Transverse colon (tissue), 4 donors: ENCODE measurements around the gene HOXC5. TPM values are rescaled to one million over a fixed set of nuclear protein-coding genes. Genes with fewer than 3 reads are reported as not detected.

ENCODE experiments used
- DNase-seq: peaks from one replicate; pipeline ENCODE4 v3.0.0-alpha.2; 2019
- H3K27ac ChIP-seq, 4 donors: fragments of 200-600 bp; sonication (generic); 2 replicates each; pipeline ENCODE4 v1.5.1; 2016 to 2018; ENCODE audit warnings: inconsistent platforms in 4 of 4
- H3K27me3 ChIP-seq: fragments of 200-600 bp; sonication (generic); 2 replicates; pipeline ENCODE4 v1.5.1; 2017; ENCODE audit warnings: inconsistent platforms
- H3K36me3 ChIP-seq, 4 donors: fragments of 200-600 bp; sonication (generic); 2 replicates each; pipeline ENCODE4 v1.5.1; 2017 to 2019; ENCODE audit warnings: inconsistent platforms in 4 of 4
- H3K4me1 ChIP-seq, 4 donors: fragments of 200-600 bp; sonication (generic); 2 replicates each; pipeline ENCODE4 v1.5.1; 2017 to 2020; ENCODE audit warnings: inconsistent platforms in 4 of 4
- H3K4me3 ChIP-seq, 4 donors: fragments of 200-600 bp; sonication (generic); 1 replicate in 1 of 4; 2 replicates in 3 of 4; pipeline versions ENCODE4 v1.5.1 to v1.6.1; 2017 to 2019; ENCODE audit warnings: inconsistent platforms in 4 of 4
- H3K9me3 ChIP-seq, 2 donors: fragments of 200-600 bp; sonication (generic); 2 replicates each; pipeline ENCODE4 v1.5.1; 2017 to 2019; ENCODE audit warnings: inconsistent platforms in 2 of 2
- EP300 ChIP-seq: sonication (generic); formaldehyde crosslinking; IDR thresholded peaks from one replicate; pipeline ENCODE4 v1.6.1; 2017; ENCODE audit warnings: antibody characterized with exemption, low read depth
- POLR2A ChIP-seq: fragments of 450-650 bp; IDR thresholded peaks from one replicate; pipeline ENCODE4 v1.6.1; 2016; ENCODE audit warnings: antibody characterized with exemption, mild to moderate bottlenecking, moderate library complexity
- POLR2AphosphoS5 ChIP-seq, 3 donors: sonication (generic); formaldehyde crosslinking; IDR thresholded peaks; one replicate each; pipeline ENCODE4 v1.6.1; 2016; ENCODE audit warnings: antibody characterized with exemption in 3 of 3
- WGBS, 2 donors: methylation state at CpG; one replicate each; pipeline ENCODE4 v1.1.5; 2018; ENCODE audit warnings: low coverage in 1 of 2; 5-methylcytosine and 5-hydroxymethylcytosine counted together
- in situ Hi-C, 4 donors: fragments of 200-750 bp; cut with MboI; loops; one replicate each; pipeline versions ENCODE4 v1.15.0 to v1.15.1; 2017; ENCODE audit warnings: low sequenced_read_pairs in 3 of 4, low pct_ligation_motif_present in 1 of 4, low pct_unique_long_range_greater_than_20kb in 1 of 4
- intact Hi-C: fragments of 100-400 bp; cut with DNase I; formaldehyde crosslinking; loops from one replicate; pipeline ENCODE4 v1.15.1; 2023; ENCODE audit warnings: low total_unique reads
- total RNA-seq, 4 donors: library from RNA; depleted of rRNA; stranded (reverse); fragments of >200 nt; gene quantifications; one replicate each; pipeline ENCODE4 v1.1.0, GENCODE V29; 2016
- TF ChIP-seq, protein P1 (sequence below), 5 experiments: fragments of 200-600 bp in 3 of 5; fragments of 450-650 bp in 2 of 5; sonication (generic) in 3 of 5; IDR thresholded peaks; 1 replicate in 2 of 5; 2 replicates in 3 of 5; pipeline ENCODE4 v1.5.1; 2016 to 2017; ENCODE audit warnings: antibody characterized with exemption in 5 of 5, inconsistent platforms in 3 of 5, mild to moderate bottlenecking in 2 of 5, moderate library complexity in 1 of 5

HOXC5 gene
- total RNA-seq, 4 donors from 2014 or later, result 0.27 to 0.60 TPM; not detected in 2

DNA sequence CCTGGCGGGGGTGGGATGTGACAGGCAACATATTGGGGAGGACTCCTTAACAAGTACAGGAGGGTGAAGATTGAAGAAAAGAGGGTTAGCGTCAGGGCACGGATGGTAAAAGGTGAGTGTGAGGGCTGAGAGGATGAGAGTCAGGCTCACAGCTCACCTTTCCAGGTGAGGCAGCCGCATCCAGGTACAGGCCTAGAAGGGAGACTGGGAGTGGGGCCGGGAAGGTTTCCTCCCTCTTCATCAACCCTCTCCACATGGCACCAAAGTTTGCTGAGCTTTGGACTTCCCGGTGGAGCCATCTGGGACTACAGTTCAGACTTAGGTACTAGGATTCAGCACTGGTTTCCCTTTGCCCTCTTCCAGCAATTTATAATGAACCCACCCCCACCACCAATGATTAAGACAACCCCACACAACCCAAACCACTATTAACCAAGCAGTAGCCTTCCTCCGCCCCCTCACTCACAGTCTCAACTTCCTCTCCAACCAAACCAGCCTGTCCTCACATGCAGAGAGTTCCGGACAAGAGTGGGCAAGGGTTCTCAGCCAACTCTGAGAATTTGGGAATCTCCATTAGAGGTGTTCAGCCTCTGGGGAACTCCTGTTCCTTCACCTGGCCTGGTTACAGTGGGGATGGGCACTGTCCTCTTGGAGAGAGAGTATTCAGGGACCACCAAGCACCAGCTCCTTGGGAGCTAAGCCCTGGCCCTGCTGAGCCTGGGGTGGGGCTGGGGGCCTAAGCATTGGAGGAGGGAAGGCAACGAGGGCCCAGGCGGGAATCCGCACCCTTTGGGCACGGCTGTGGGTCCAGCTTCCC, 18.4 kb downstream of the HOXC5 start:
- no peak for DNase-seq
- in situ Hi-C loops (no loop called here), intact Hi-C loops (no loop called here)
- Histone ChIP-seq H3K27me3 (peaks cover 100% of the 10 kb centered on the region), H3K4me3 (no peak overlapping the region), H3K36me3 (no peaks in the 10 kb centered on the region), H3K9me3 (no peaks in the 10 kb centered on the region), H3K27ac (no peak overlapping the region), H3K4me1 (peaks cover 0 to 44% (median 19%) of the 10 kb centered on the region in 4 donors)
- TF ChIP-seq, protein P1, sequence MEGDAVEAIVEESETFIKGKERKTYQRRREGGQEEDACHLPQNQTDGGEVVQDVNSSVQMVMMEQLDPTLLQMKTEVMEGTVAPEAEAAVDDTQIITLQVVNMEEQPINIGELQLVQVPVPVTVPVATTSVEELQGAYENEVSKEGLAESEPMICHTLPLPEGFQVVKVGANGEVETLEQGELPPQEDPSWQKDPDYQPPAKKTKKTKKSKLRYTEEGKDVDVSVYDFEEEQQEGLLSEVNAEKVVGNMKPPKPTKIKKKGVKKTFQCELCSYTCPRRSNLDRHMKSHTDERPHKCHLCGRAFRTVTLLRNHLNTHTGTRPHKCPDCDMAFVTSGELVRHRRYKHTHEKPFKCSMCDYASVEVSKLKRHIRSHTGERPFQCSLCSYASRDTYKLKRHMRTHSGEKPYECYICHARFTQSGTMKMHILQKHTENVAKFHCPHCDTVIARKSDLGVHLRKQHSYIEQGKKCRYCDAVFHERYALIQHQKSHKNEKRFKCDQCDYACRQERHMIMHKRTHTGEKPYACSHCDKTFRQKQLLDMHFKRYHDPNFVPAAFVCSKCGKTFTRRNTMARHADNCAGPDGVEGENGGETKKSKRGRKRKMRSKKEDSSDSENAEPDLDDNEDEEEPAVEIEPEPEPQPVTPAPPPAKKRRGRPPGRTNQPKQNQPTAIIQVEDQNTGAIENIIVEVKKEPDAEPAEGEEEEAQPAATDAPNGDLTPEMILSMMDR (IDR thresholded peaks at IDR 0.05), result no peak
- no peak for TF ChIP-seq POLR2A
- no peak for TF ChIP-seq EP300
- no peak for TF ChIP-seq POLR2AphosphoS5 (IDR thresholded peaks at IDR 0.05)
- 32 to 38% methylated on average over 5 to 12 of the region's 12 CpGs for WGBS, 2 donors

DNA sequence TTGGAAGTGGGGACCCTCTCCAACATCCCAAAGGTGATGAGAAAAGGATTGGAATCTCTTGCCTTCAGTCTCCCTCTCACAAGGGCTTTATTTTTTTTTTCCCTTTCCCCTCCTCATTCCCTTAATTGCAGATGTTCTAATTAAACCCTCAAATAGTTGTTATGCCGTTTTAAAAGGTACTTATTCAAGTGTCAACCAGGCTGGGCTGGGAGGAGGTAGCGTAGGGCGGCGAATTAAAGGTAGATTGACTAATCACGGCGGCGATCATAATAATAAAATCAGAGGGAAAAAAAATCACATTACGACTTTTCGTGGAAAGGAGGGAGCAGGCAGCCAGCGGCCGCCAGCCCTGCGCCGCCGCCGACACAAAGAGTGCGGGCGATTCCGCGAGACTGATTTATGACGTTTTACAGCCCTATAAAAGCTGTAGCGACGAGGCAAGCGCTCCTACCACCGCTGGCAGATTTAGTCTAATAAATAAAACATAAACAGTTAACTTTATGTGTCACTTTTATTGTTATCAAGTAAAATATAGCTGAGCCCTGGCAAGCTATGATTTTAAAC, 19.1 kb downstream of the HOXC5 start:
- Histone ChIP-seq H3K9me3 (no peaks in the 10 kb centered on the region), H3K36me3 (no peaks in the 10 kb centered on the region), H3K4me3 (no peak overlapping the region), H3K27me3 (peaks cover 100% of the 10 kb centered on the region), H3K27ac (peak overlapping the region in 1 of 4 donors; percentile 64), H3K4me1 (peaks cover 0 to 40% (median 19%) of the 10 kb centered on the region in 4 donors)
- intact Hi-C loops, result no loop called here
- 22 to 33% methylated on average over 24 of the region's 24 CpGs for WGBS, 2 donors
- in situ Hi-C loops, result no loop called here
- TF ChIP-seq EP300 (no peak), POLR2AphosphoS5 (IDR thresholded peaks at IDR 0.05) (peak in 2 of 3 donors; percentile 8 to 16)
- TF ChIP-seq, protein P1 (IDR thresholded peaks at IDR 0.05), result no peak
- DNase-seq, result no peak

DNA sequence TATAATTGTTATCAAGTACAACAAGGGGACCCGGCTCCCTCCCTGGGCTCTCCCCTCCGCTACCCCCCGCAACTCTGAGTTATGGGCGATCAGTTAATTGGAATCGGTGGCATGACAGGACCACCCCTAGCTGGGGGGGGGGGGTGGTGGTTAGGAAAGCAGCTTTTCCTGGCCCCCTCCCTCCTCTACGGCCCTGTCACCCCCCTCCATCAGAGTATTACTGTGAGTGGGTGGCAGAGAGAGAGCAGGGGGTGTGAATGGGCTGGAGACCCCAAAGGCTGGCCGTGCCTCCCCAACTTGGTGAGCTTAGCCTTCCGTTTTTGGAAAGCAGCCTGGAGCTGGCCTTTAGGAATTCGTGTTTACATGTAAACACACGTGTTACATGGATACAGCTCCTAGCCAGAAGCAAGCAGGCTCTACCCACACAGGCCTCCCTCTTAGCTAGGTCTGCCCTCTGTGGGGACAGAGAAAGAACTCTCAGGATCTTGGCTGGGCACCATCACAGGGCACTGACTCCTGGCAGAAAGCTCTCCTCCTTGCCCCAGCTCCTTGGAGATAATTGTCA, 19.7 kb downstream of the HOXC5 start:
- Histone ChIP-seq H3K36me3 (no peaks in the 10 kb centered on the region), H3K27me3 (peaks cover 100% of the 10 kb centered on the region), H3K4me3 (no peak overlapping the region), H3K9me3 (no peaks in the 10 kb centered on the region), H3K4me1 (peaks cover 0 to 35% (median 16%) of the 10 kb centered on the region in 4 donors), H3K27ac (peak overlapping the region in 2 of 4 donors; percentile 25 to 64)
- WGBS, 2 donors, result 17 to 40% methylated on average over 1 to 8 of the region's 10 CpGs
- intact Hi-C loops (no loop called here), in situ Hi-C loops (no loop called here)
- DNase-seq, result no peak
- TF ChIP-seq POLR2AphosphoS5 (IDR thresholded peaks at IDR 0.05) (no peak), POLR2A (no peak), EP300 (no peak)
- TF ChIP-seq, protein P1 (IDR thresholded peaks at IDR 0.05), result no peak

DNA sequence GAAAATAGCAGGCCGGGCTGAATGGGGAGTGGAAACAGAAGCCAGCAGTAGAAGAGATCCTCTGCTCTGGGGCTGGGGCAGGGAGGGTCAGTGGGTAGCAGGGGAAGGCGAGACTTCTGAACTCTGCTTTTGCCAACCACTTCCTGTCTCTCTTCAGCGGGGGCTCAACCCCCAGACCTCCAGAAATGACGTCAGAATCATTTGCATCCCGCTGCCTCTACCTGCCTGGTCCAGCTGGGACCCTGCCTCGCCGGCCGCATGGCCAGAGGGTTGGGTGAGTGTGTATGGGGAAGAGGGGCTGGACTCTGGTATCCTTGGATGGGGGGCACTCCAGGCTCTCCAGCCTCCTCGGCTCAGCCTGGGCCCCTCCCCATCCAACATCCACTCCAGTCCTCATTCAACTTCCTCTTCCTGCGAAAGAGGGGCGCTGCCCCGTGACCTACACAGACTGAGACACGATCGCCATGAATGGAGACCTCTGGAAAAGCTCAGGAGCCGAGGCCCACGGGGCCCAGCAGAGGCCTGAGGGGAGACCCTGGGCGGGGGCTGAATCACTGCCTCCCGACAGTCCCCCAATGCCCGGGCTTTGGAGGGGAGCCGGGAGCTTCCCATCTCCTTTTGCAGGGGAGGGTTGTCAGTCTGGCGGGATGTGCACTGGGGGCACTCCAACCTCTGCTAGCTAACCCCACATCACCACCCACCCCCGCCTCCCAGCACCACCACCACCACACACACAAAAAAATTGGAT, 20.3 kb downstream of the HOXC5 start:
- peak overlapping the region; percentile 25 to 64 (median 52) for H3K27ac ChIP-seq
- TF ChIP-seq POLR2AphosphoS5 (IDR thresholded peaks at IDR 0.05), result peak in 1 of 3 donors; percentile 11
- no peak for TF ChIP-seq EP300
- peaks cover 100% of the 10 kb centered on the region for H3K27me3 ChIP-seq
- peaks cover 0 to 33% (median 16%) of the 10 kb centered on the region in 4 donors for H3K4me1 ChIP-seq
- in situ Hi-C loops, result no loop called here
- H3K4me3 ChIP-seq, result peak overlapping the region; percentile 28 to 46 (median 41)
- intact Hi-C loops, result no loop called here
- no peaks in the 10 kb centered on the region for H3K36me3 ChIP-seq
- no peaks in the 10 kb centered on the region for H3K9me3 ChIP-seq
- no peak for DNase-seq
- WGBS, 2 donors, result 21 to 31% methylated on average over 2 to 22 of the region's 22 CpGs
